Vagina (tissue), 2 donors: ENCODE data around the gene OR1C1. TPM values are rescaled to one million over a fixed set of nuclear protein-coding genes. Genes with fewer than 3 reads are reported as not detected.
"Not testable (repeated sequence)": the region's sequence is repeated elsewhere in the genome, so short reads cannot be mapped to it uniquely, and the experiment has no call there.

Source experiments
- DNase-seq, 2 donors: peaks; one replicate each; pipeline ENCODE4 v3.0.0-alpha.2; 2017; ENCODE audit errors: extremely low spot score in 2 of 2
- H3K27ac ChIP-seq: fragments of 200-600 bp; sonication (generic); one replicate; pipeline ENCODE4 v1.5.1; 2019
- H3K27me3 ChIP-seq: fragments of 200-600 bp; sonication (generic); one replicate; pipeline ENCODE4 v1.5.1; 2019
- H3K36me3 ChIP-seq, 2 donors: fragments of 200-600 bp; sonication (generic); one replicate each; pipeline ENCODE4 v1.5.1; 2017 to 2019
- H3K4me1 ChIP-seq: fragments of 200-600 bp; sonication (generic); one replicate; pipeline ENCODE4 v1.5.1; 2019
- H3K4me3 ChIP-seq, 2 donors: fragments of 200-600 bp; sonication (generic); 1 replicate in 1 of 2; 2 replicates in 1 of 2; pipeline ENCODE4 v1.5.1; 2016 to 2019
- H3K9me3 ChIP-seq: fragments of 200-600 bp; sonication (generic); one replicate; pipeline ENCODE4 v1.5.1; 2019
- POLR2A ChIP-seq, 2 donors: fragments of 450-650 bp; IDR thresholded peaks; one replicate each; pipeline ENCODE4 v1.6.1; 2017; ENCODE audit warnings: antibody characterized with exemption in 2 of 2, mild to moderate bottlenecking in 2 of 2, moderate library complexity in 2 of 2
- POLR2AphosphoS5 ChIP-seq, 2 donors: sonication (generic); formaldehyde crosslinking; IDR thresholded peaks; one replicate each; pipeline ENCODE4 v1.9.0; 2017; ENCODE audit warnings: antibody characterized with exemption in 2 of 2, mild to moderate bottlenecking in 2 of 2, low read depth in 1 of 2; ENCODE audit not compliant: insufficient read depth in 1 of 2
- intact Hi-C: fragments of 100-400 bp; cut with DNase I; formaldehyde crosslinking; loops from one replicate; pipeline ENCODE4 v1.15.1; 2023
- total RNA-seq: library from RNA; depleted of rRNA; stranded (reverse); fragments of >200 nt; gene quantifications from one replicate; pipeline ENCODE4 v1.2.3, GENCODE V29; 2016
- TF ChIP-seq, protein P1 (sequence below), 3 experiments: fragments of 450-650 bp in 2 of 3; fragments of 200-600 bp in 1 of 3; sonication (generic) in 1 of 3; IDR thresholded peaks; one replicate each; pipeline ENCODE4 v1.5.1; 2017 to 2019; ENCODE audit warnings: antibody characterized with exemption in 3 of 3, mild to moderate bottlenecking in 2 of 3, moderate library complexity in 2 of 3

OR1C1 gene, protein sequence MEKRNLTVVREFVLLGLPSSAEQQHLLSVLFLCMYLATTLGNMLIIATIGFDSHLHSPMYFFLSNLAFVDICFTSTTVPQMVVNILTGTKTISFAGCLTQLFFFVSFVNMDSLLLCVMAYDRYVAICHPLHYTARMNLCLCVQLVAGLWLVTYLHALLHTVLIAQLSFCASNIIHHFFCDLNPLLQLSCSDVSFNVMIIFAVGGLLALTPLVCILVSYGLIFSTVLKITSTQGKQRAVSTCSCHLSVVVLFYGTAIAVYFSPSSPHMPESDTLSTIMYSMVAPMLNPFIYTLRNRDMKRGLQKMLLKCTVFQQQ
- not detected for total RNA-seq

DNA sequence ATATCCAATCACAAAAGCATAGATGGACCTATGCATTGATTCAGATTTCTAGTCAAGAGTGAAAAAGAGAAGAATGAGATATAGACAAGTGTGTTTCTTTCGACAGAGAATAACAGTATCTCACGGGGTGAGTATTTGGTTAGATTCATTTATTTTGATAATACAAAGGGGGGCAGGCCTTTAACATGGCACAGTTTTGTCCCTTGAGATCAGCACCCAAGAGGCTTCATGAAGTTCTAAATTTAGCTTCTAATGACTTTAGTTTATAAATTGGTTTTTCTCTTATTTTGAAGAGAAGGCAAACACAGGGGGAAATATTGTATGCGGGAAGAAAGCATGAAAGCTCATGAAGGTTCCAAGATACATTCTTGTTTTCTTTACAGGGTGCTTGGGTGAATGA lies at the start of gene OR1C1:
Gene OR1C1 (minus strand): TSS at position 101 of the 400 bp plus-strand sequence. CDS start 2,150 bp downstream, outside the sequence.
- DNase-seq = no peak
- Histone ChIP-seq H3K27ac (no peak within 1 kb of the TSS), H3K4me1 (no peaks in the 10 kb centered on the region), H3K27me3 (no peaks in the 10 kb centered on the region), H3K36me3 (no peaks in the 10 kb centered on the region), H3K9me3 (no peaks in the 10 kb centered on the region), H3K4me3 (no peak within 1 kb of the TSS)
- TF ChIP-seq POLR2AphosphoS5 (IDR thresholded peaks at IDR 0.05; ENCODE audit: insufficient read depth in 1 of 2, low read depth in 1 of 2) (no peak), POLR2A (IDR thresholded peaks at IDR 0.05) (no peak)
- TF ChIP-seq, protein P1, sequence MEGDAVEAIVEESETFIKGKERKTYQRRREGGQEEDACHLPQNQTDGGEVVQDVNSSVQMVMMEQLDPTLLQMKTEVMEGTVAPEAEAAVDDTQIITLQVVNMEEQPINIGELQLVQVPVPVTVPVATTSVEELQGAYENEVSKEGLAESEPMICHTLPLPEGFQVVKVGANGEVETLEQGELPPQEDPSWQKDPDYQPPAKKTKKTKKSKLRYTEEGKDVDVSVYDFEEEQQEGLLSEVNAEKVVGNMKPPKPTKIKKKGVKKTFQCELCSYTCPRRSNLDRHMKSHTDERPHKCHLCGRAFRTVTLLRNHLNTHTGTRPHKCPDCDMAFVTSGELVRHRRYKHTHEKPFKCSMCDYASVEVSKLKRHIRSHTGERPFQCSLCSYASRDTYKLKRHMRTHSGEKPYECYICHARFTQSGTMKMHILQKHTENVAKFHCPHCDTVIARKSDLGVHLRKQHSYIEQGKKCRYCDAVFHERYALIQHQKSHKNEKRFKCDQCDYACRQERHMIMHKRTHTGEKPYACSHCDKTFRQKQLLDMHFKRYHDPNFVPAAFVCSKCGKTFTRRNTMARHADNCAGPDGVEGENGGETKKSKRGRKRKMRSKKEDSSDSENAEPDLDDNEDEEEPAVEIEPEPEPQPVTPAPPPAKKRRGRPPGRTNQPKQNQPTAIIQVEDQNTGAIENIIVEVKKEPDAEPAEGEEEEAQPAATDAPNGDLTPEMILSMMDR (IDR thresholded peaks at IDR 0.05) = no peak
- intact Hi-C loops = no loop called here

DNA sequence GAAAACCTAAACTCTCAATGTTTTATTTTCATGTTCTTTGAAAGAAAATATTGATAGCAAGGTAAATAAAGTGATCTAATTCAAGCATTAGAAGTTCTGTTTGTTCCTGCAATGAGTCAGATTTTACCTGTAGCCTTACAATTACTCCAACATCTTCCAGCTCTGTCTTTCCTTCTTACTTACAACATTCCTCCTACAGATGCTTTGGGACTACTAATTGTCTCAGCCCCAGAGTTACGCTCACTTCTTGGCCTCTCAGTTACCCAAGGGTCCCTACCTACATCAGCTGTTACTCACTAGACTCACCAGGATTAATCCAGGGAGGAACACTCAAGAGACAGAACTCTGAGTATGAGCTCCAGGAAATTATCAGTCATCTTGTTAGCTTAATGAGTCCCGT lies 37.2 kb upstream of the OR1C1 start:
- Histone ChIP-seq H3K36me3 (no peaks in the 10 kb centered on the region), H3K4me1 (no peaks in the 10 kb centered on the region), H3K27me3 (no peaks in the 10 kb centered on the region), H3K27ac (no peak overlapping the region), H3K4me3 (no peak overlapping the region), H3K9me3 (no peaks in the 10 kb centered on the region)
- TF ChIP-seq POLR2AphosphoS5 (IDR thresholded peaks at IDR 0.05; ENCODE audit: insufficient read depth in 1 of 2, low read depth in 1 of 2) (no peak), POLR2A (IDR thresholded peaks at IDR 0.05) (no peak)
- TF ChIP-seq, protein P1 (IDR thresholded peaks at IDR 0.05) = no peak
- DNase-seq = no peak
- intact Hi-C loops = no loop called here

DNA sequence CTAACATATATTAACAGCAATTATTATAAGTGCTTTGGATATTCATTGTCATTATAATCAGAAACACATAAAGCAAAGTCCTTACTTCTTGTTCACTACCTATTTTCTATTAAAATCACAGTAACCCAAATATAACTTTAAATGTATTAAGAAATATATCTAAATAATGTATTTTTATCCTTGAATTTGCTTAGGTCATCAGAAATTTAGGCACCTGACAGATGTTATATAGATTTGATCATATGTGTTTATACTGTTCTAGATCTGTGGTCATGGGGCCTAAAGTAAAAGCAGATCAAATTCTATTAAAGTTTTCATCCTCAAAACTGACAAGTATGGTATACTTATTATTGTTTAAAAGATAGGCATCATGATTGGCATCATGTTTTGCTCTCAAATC lies 9.2 kb upstream of the OR1C1 start:
- TF ChIP-seq, protein P1 (IDR thresholded peaks at IDR 0.05) = no peak
- no peak for TF ChIP-seq POLR2A (IDR thresholded peaks at IDR 0.05)
- TF ChIP-seq POLR2AphosphoS5 (IDR thresholded peaks at IDR 0.05; ENCODE audit: insufficient read depth in 1 of 2, low read depth in 1 of 2) = no peak
- no peak overlapping the region for H3K4me3 ChIP-seq
- no peak for DNase-seq
- no peaks in the 10 kb centered on the region for H3K27me3 ChIP-seq
- H3K27ac ChIP-seq = no peak overlapping the region
- no peaks in the 10 kb centered on the region for H3K9me3 ChIP-seq
- intact Hi-C loops = no loop called here
- no peaks in the 10 kb centered on the region for H3K4me1 ChIP-seq
- H3K36me3 ChIP-seq = no peaks in the 10 kb centered on the region

- H3K27me3 ChIP-seq, intact Hi-C loops, H3K4me3 ChIP-seq, H3K9me3 ChIP-seq, DNase-seq, H3K4me1 ChIP-seq, H3K27ac ChIP-seq, H3K36me3 ChIP-seq: not testable (repeated sequence)
Measured at GRCh38 chr1:247754311-247754710, 6.0 kb downstream of the OR1C1 start.

GRCh38 chr1:247749870-247750269 lies 10.5 kb downstream of the OR1C1 start:
- H3K9me3 ChIP-seq = no peaks in the 10 kb centered on the region
- TF ChIP-seq, protein P1 (IDR thresholded peaks at IDR 0.05) = no peak
- TF ChIP-seq POLR2A (IDR thresholded peaks at IDR 0.05) (no peak), POLR2AphosphoS5 (IDR thresholded peaks at IDR 0.05; ENCODE audit: insufficient read depth in 1 of 2, low read depth in 1 of 2) (no peak)
- intact Hi-C loops = no loop called here

More at GRCh38 chr1:247749870-247750269, 10.5 kb downstream of the OR1C1 start:
- Histone ChIP-seq H3K36me3 (no peaks in the 10 kb centered on the region), H3K4me1 (no peaks in the 10 kb centered on the region), H3K4me3 (no peak overlapping the region), H3K27ac (no peak overlapping the region), H3K27me3 (no peaks in the 10 kb centered on the region)
- DNase-seq = no peak
